Endodermal cell (in vitro differentiated cells): Measurements from ENCODE around the gene RAB20. TPM values are rescaled to one million over a fixed set of nuclear protein-coding genes. Genes with fewer than 3 reads are reported as not detected.
A peak's percentile ranks its signal among the peaks of the same experiment; 100 is the strongest.

Source experiments
- DNase-seq: peaks from one replicate; pipeline ENCODE4 v3.0.0-alpha.2; 2017
- H3K27ac ChIP-seq: 2 replicates; pipeline ENCODE4 v1.5.1; 2013; ENCODE audit warnings: mild to moderate bottlenecking, low read depth, low read length, moderate library complexity
- H3K27me3 ChIP-seq: 2 replicates; pipeline ENCODE4 v1.6.1; 2013; ENCODE audit warnings: mild to moderate bottlenecking, low read length, moderate library complexity; ENCODE audit not compliant: insufficient read depth, control insufficient read depth, poor library complexity, severe bottlenecking
- H3K36me3 ChIP-seq: 2 replicates; pipeline ENCODE4 v1.7.0; 2013; ENCODE audit warnings: mild to moderate bottlenecking, low read length, moderate library complexity; ENCODE audit not compliant: control insufficient read depth, insufficient read depth
- H3K4me1 ChIP-seq: one replicate; pipeline ENCODE4 v1.7.0; 2013; ENCODE audit warnings: low read length; ENCODE audit not compliant: control insufficient read depth, insufficient read depth
- H3K4me3 ChIP-seq: 2 replicates; pipeline ENCODE4 v1.5.1; 2013; ENCODE audit warnings: mild to moderate bottlenecking, low read length, moderate library complexity
- H3K9ac ChIP-seq: 2 replicates; pipeline ENCODE4 v1.6.1; 2013; ENCODE audit warnings: mild to moderate bottlenecking, low read length, moderate library complexity; ENCODE audit not compliant: poor library complexity, severe bottlenecking; ENCODE audit errors: extremely low read depth
- H3K9me3 ChIP-seq: 2 replicates; pipeline ENCODE4 v1.6.1; 2013; ENCODE audit warnings: mild to moderate bottlenecking, low read length, moderate library complexity; ENCODE audit not compliant: control insufficient read depth
- H3K27ac Mint-ChIP-seq: 2 replicates; pipeline ENCODE4 v1.8.0; 2020; ENCODE audit warnings: mixed read lengths
- H3K27me3 Mint-ChIP-seq: 2 replicates; pipeline ENCODE4 v1.8.0; 2021; ENCODE audit warnings: mild to moderate bottlenecking, mixed read lengths; ENCODE audit not compliant: insufficient read depth
- H3K36me3 Mint-ChIP-seq: 2 replicates; pipeline ENCODE4 v1.8.0; 2020; ENCODE audit warnings: low read depth, mixed read lengths
- H3K4me1 Mint-ChIP-seq: 2 replicates; pipeline ENCODE4 v1.8.0; 2020; ENCODE audit warnings: mixed read lengths
- H3K4me3 Mint-ChIP-seq: 2 replicates; pipeline ENCODE4 v1.8.0; 2020; ENCODE audit warnings: mild to moderate bottlenecking, moderate library complexity, mixed read lengths
- H3K9me3 Mint-ChIP-seq: 2 replicates; pipeline ENCODE4 v1.8.0; 2020; ENCODE audit warnings: mild to moderate bottlenecking, mixed read lengths
- CTCF ChIP-seq: fragments of 200-600 bp; sonication (generic); conservative IDR thresholded peaks from 2 replicates; pipeline ENCODE4 v1.5.0; 2021; ENCODE audit warnings: antibody characterized with exemption, mild to moderate bottlenecking
- WGBS, 2 experiments: methylation state at CpG; one replicate each; pipeline versions ENCODE4 v1.1.5 to v1.1.7; 2013; ENCODE audit warnings: missing lambda C conversion rate in 2 of 2, mixed read lengths in 1 of 2; ENCODE audit not compliant: insufficient coverage in 1 of 2, insufficient read length in 1 of 2; 5-methylcytosine and 5-hydroxymethylcytosine counted together
- total RNA-seq, 2 donors: library from RNA; stranded (reverse); fragmentation: NEBNext Ultra II Directional in 1 of 2; extraction: Animal tissue kit (Norgen Biotek cat#: 25700) in 1 of 2; gene quantifications; 2 replicates in 1 of 2; 3 replicates in 1 of 2; pipeline ENCODE4 v1.2.1, GENCODE V29; 2021

Gene RAB20
- total RNA-seq, 2 donors from 2014 or later = 12.6 to 14.2 TPM

- peak; percentile 59 for DNase-seq
- Histone ChIP-seq H3K4me3 (no peak overlapping the region), H3K27ac (no peak overlapping the region), H3K36me3 (no peaks in the 10 kb centered on the region), H3K27me3 (no peaks in the 10 kb centered on the region), H3K4me1 (peaks cover 14% of the 10 kb centered on the region), H3K9me3 (no peaks in the 10 kb centered on the region), H3K9ac (no peak overlapping the region)
- H3K27me3 Mint-ChIP-seq = no peaks in the 10 kb centered on the region
- no peak overlapping the region for H3K27ac Mint-ChIP-seq
- peaks cover 23% of the 10 kb centered on the region for H3K4me1 Mint-ChIP-seq
- TF ChIP-seq CTCF = no peak
- H3K9me3 Mint-ChIP-seq = no peaks in the 10 kb centered on the region
- WGBS, 2 experiments = 81 to 90% methylated on average over 5 to 9 of the region's 9 CpGs
- H3K4me3 Mint-ChIP-seq = no peak overlapping the region
- H3K36me3 Mint-ChIP-seq = no peaks in the 10 kb centered on the region
These were observed 12.6 kb upstream of the RAB20 start for GRCh38 chr13:110574161-110574560.

GRCh38 chr13:110572778-110573118 lies 11.2 kb upstream of the RAB20 start:
- Histone ChIP-seq H3K4me1 (peaks cover 14% of the 10 kb centered on the region), H3K27me3 (no peaks in the 10 kb centered on the region), H3K27ac (no peak overlapping the region), H3K9me3 (no peaks in the 10 kb centered on the region), H3K36me3 (no peaks in the 10 kb centered on the region), H3K4me3 (no peak overlapping the region), H3K9ac (no peak overlapping the region)
- H3K4me1 Mint-ChIP-seq = peaks cover 23% of the 10 kb centered on the region
- no peaks in the 10 kb centered on the region for H3K9me3 Mint-ChIP-seq
- H3K36me3 Mint-ChIP-seq = no peaks in the 10 kb centered on the region
- no peaks in the 10 kb centered on the region for H3K27me3 Mint-ChIP-seq
- H3K4me3 Mint-ChIP-seq = no peak overlapping the region
- TF ChIP-seq CTCF = no peak
- DNase-seq = no peak
- H3K27ac Mint-ChIP-seq = no peak overlapping the region
- WGBS, 2 experiments = 88 to 94% methylated on average over 2 of the region's 2 CpGs

- no peaks in the 10 kb centered on the region for H3K27me3 Mint-ChIP-seq
- peak; percentile 45 for DNase-seq
- Histone ChIP-seq H3K27me3 (no peaks in the 10 kb centered on the region), H3K36me3 (no peaks in the 10 kb centered on the region), H3K9ac (no peak overlapping the region), H3K4me3 (no peak overlapping the region), H3K4me1 (peaks cover 14% of the 10 kb centered on the region), H3K9me3 (no peaks in the 10 kb centered on the region), H3K27ac (no peak overlapping the region)
- no peaks in the 10 kb centered on the region for H3K9me3 Mint-ChIP-seq
- H3K4me3 Mint-ChIP-seq = no peak overlapping the region
- no peaks in the 10 kb centered on the region for H3K36me3 Mint-ChIP-seq
- peaks cover 23% of the 10 kb centered on the region for H3K4me1 Mint-ChIP-seq
- TF ChIP-seq CTCF = no peak
- 89 to 98% methylated on average over 18 to 20 of the region's 20 CpGs for WGBS, 2 experiments
- no peak overlapping the region for H3K27ac Mint-ChIP-seq
These were observed 10.6 kb upstream of the RAB20 start for GRCh38 chr13:110571896-110572777.
